ENCODE measurements around the gene KCTD21.

The KCTD21 gene

DNA sequence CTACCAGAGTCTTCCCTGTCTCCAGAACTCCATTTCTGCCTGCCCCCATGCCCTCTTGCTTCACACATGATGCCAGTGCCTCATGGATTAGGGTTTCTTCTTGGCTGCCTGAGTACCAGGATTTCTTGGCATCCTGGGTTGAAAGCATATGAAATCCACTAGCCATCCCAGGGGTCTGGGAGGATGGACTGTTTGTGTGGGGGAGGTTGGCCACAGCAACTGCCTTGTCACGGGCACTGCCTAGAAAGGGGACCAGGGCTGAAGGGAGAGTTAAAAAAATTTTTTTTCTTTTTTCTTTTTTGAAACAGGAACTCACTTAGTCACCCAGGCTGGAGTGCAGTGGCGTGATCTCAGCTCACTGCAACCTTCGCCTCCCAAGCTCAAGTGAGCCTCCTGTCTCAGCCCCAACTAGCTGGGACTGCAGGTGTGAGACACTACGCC is 4.5 kb upstream of the KCTD21 start:
- DNase-seq (ENCODE audit: low read depth) = no peak
- H3K4me3 ChIP-seq (ENCODE audit: low read length) = no peak overlapping the region

DNA sequence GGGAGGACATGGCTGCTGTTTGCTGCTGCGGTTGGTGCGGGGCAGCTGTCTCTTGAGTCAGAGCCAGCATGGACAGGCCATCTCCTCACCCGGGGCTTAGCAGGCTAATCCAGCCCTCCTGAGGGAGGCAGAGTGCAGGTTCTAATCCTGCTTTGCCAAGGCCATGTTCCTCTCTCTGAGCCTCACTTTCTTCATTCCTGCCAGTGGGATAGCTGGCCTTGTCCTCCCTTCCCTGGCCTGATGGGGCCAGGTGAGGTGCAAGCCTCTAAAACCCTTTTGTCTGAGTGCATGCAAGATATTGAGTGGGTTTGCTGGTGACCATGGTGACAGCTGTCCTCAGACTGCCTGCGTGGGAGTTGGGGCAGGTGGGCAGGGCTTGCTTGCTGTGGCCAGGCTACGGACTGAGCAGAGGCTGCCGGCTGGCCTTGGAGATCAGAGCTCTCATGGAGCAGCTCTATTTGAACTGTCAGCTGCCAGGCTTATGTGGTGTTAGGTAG is 3.8 kb upstream of the KCTD21 start:
- no peak for DNase-seq (ENCODE audit: low read depth)
- TF ChIP-seq, protein P1, sequence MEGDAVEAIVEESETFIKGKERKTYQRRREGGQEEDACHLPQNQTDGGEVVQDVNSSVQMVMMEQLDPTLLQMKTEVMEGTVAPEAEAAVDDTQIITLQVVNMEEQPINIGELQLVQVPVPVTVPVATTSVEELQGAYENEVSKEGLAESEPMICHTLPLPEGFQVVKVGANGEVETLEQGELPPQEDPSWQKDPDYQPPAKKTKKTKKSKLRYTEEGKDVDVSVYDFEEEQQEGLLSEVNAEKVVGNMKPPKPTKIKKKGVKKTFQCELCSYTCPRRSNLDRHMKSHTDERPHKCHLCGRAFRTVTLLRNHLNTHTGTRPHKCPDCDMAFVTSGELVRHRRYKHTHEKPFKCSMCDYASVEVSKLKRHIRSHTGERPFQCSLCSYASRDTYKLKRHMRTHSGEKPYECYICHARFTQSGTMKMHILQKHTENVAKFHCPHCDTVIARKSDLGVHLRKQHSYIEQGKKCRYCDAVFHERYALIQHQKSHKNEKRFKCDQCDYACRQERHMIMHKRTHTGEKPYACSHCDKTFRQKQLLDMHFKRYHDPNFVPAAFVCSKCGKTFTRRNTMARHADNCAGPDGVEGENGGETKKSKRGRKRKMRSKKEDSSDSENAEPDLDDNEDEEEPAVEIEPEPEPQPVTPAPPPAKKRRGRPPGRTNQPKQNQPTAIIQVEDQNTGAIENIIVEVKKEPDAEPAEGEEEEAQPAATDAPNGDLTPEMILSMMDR (conservative IDR thresholded peaks at IDR 0.05; ENCODE audit: low read depth, low read length) = no peak
- no peak overlapping the region for H3K4me3 ChIP-seq (ENCODE audit: low read length)

More for the DNA sequence above, 4.5 kb upstream of the KCTD21 start:
- TF ChIP-seq, protein P1 (conservative IDR thresholded peaks at IDR 0.05; ENCODE audit: low read depth, low read length) = no peak

DNA sequence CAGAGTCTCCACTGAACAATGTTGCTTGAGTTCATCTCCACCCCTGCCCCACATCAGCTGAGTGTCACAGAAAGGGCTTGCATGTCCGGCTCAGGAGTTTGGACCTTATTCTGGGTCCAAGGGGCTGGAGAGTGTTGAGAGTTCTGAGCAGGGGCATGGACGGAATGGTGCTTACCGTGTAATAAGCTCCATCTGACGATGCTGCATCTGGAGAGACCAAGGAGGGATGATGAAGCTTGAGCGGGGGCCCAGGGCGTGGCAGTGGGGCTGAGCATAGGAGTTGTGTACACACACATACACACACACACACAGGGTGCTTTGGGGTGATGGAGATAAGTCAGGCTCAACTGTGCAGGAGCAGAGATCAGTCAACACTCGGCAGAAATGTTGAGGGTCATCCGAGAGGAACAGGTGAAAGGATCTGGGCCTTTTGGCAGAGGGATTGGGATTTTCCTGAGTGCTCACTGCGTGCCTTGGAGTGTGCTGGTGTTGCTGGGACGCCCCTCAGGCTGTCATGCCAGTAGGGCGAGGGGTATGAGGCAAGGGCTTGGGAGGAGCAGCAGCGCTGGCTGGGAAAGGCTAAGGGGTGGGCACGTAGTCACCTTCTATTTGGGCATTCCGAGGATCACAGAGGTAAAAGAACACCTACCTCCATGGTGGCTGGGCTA is 2.6 kb upstream of the KCTD21 start:
- TF ChIP-seq, protein P1 (conservative IDR thresholded peaks at IDR 0.05; ENCODE audit: low read depth, low read length) = no peak
- no peak overlapping the region for H3K4me3 ChIP-seq (ENCODE audit: low read length)
- no peak for DNase-seq (ENCODE audit: low read depth)

DNA sequence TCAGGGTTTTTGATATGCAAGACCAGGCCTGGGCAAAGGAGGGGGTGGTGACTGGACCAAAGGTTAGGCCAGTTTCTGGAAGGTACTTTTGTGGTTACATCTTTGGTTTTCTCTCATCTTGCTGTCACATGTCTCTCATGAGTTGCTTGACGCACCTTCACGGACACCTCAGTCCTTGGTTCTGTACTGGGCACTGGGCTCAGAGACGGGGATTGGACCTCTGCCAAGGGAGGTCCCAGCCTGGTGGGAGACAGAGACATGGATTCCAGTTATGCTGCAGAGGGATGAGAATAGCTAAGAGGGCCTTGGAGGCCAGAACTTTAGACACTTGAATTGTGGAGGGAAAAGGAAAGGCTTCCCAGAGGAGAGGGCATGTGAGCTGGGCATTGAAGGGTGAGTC is 1.9 kb upstream of the KCTD21 start:
- DNase-seq (ENCODE audit: low read depth) = no peak
- TF ChIP-seq, protein P1 (conservative IDR thresholded peaks at IDR 0.05; ENCODE audit: low read depth, low read length) = no peak

DNA sequence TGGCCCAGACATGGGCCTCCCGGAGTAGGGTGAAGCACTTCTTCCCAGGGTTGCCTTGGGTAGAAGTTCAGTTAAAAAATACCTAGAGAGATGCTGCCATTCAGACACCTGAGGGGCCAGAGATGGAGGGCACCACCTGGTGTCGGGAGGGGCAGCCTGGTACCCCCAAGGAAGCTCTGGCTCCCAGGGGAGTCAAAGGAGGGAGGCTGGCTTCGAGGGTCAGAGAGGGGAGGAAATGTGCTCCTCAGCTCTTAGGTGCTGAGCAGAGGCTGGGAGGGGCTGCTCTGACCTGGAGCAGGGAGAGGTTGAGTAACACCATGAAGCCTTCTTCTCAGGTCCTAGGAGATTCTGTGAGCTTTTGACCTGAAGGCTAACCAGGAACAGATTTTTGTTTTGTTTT is 1.4 kb upstream of the KCTD21 start:
- TF ChIP-seq, protein P1 (conservative IDR thresholded peaks at IDR 0.05; ENCODE audit: low read depth, low read length) = no peak
- peak overlapping the region; percentile 82 for H3K4me3 ChIP-seq (ENCODE audit: low read length)
- DNase-seq (ENCODE audit: low read depth) = no peak

More for the DNA sequence above, 1.9 kb upstream of the KCTD21 start:
- no peak overlapping the region for H3K4me3 ChIP-seq (ENCODE audit: low read length)

DNA sequence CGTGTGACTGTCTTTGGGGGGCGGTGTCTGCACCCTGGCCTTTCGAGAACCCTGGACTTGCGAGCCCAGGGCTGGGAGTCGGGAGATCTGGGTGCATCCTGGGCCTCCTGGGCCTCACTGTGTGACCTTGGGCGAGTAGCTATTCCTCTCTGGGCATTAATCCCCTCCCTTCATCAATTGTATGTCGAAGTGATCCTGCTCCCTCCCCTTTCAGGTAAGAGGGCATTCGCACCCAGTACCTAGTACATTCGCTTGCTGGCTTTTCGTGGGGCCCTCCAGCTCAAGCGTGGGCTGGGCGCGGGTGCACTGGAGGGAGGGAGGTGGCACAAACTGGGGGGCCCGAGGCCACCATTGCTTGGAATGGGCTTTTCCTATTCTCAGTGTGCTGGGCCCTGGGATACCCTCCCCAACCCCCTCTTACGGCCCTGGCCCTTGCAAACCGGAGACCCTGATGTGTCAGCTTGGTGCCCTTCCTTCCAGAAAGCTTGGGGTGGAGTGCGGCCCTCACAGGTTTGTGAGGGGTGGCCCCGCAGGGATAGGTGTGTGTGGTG is 823 bp upstream of the KCTD21 start:
- TF ChIP-seq, protein P1 (conservative IDR thresholded peaks at IDR 0.05; ENCODE audit: low read depth, low read length) = no peak
- no peak for DNase-seq (ENCODE audit: low read depth)
- peak overlapping the region; percentile 82 for H3K4me3 ChIP-seq (ENCODE audit: low read length)
